IPS DF 6.9 (cell line): ENCODE data around the gene ACTA1.

Experiments used
- DNase-seq: peaks from one replicate; pipeline ENCODE4 v3.0.0-alpha.2; 2013; ENCODE audit warnings: low read depth, low spot score
- H3K27ac ChIP-seq: one replicate; pipeline ENCODE4 v1.5.1; 2013; ENCODE audit warnings: low read length, control low read depth
- H3K27me3 ChIP-seq: 2 replicates; pipeline ENCODE4 v1.6.1; 2013; ENCODE audit warnings: mild to moderate bottlenecking, low read length; ENCODE audit not compliant: control insufficient read depth, insufficient read depth
- H3K36me3 ChIP-seq: 2 replicates; pipeline ENCODE4 v1.6.1; 2013; ENCODE audit warnings: low read length; ENCODE audit not compliant: control insufficient read depth, insufficient read depth
- H3K4me1 ChIP-seq: 2 replicates; pipeline ENCODE4 v1.6.1; 2013; ENCODE audit warnings: low read length; ENCODE audit not compliant: control insufficient read depth, insufficient read depth
- H3K4me3 ChIP-seq: 2 replicates; pipeline ENCODE4 v1.5.1; 2013; ENCODE audit warnings: mild to moderate bottlenecking, low read length
- H3K9me3 ChIP-seq: 2 replicates; pipeline ENCODE4 v1.6.1; 2013; ENCODE audit warnings: low read length, inconsistent platforms; ENCODE audit not compliant: control insufficient read depth, insufficient read depth
- WGBS: extraction: QIAGEN DNeasy Blood & Tissue Kit; methylation state at CpG from one replicate; pipeline ENCODE4 v1.1.7; 2013; ENCODE audit warnings: mixed read lengths, missing lambda C conversion rate; ENCODE audit not compliant: insufficient read length, insufficient coverage; 5-methylcytosine and 5-hydroxymethylcytosine counted together

The ACTA1 gene

GRCh38 chr1:229445828-229446227, 11.9 kb upstream of the ACTA1 start:
- Histone ChIP-seq H3K27ac (no peak overlapping the region), H3K4me1 (no peaks in the 10 kb centered on the region), H3K4me3 (no peak overlapping the region), H3K27me3 (no peaks in the 10 kb centered on the region; the same call in 1 of the 2 replicates), H3K36me3 (peaks cover 6% of the 10 kb centered on the region; the same call in 1 of the 2 replicates), H3K9me3 (no peaks in the 10 kb centered on the region)
- no CpG with 5 or more reads among the region's 4 CpGs for WGBS
- DNase-seq, result no peak

- Histone ChIP-seq H3K27ac (no peak overlapping the region), H3K27me3 (no peaks in the 10 kb centered on the region), H3K36me3 (peaks cover 4% of the 10 kb centered on the region; the same call in 1 of the 2 replicates), H3K9me3 (no peaks in the 10 kb centered on the region), H3K4me3 (no peak overlapping the region), H3K4me1 (no peaks in the 10 kb centered on the region)
- no peak for DNase-seq
- WGBS, result no CpG with 5 or more reads among the region's 5 CpGs
These were observed 7.1 kb upstream of the ACTA1 start for GRCh38 chr1:229440851-229441537.

- peaks cover 4% of the 10 kb centered on the region; the same call in 1 of the 2 replicates for H3K4me1 ChIP-seq
- no peaks in the 10 kb centered on the region for H3K9me3 ChIP-seq
- H3K27ac ChIP-seq, result no peak overlapping the region
- no CpG with 5 or more reads among the region's 3 CpGs for WGBS
- peaks cover 4% of the 10 kb centered on the region; the same call in 1 of the 2 replicates for H3K36me3 ChIP-seq
- H3K4me3 ChIP-seq, result no peak overlapping the region
- DNase-seq, result no peak
- peaks cover 23% of the 10 kb centered on the region for H3K27me3 ChIP-seq
These were observed 4.1 kb upstream of the ACTA1 start for GRCh38 chr1:229438021-229438420.

GRCh38 chr1:229437443-229437842, 3.5 kb upstream of the ACTA1 start:
- Histone ChIP-seq H3K4me1 (peaks cover 5% of the 10 kb centered on the region; the same call in 1 of the 2 replicates), H3K9me3 (no peaks in the 10 kb centered on the region), H3K36me3 (peaks cover 4% of the 10 kb centered on the region; the same call in 1 of the 2 replicates), H3K4me3 (no peak overlapping the region), H3K27me3 (peaks cover 28% of the 10 kb centered on the region), H3K27ac (no peak overlapping the region)
- DNase-seq, result no peak
- WGBS, result no CpG with 5 or more reads among the region's 2 CpGs

- no CpG with 5 or more reads among the region's 7 CpGs for WGBS
- H3K27ac ChIP-seq, result no peak overlapping the region
- H3K4me1 ChIP-seq, result peaks cover 7% of the 10 kb centered on the region
- no peak for DNase-seq
- peaks cover 4% of the 10 kb centered on the region; the same call in 1 of the 2 replicates for H3K36me3 ChIP-seq
- H3K4me3 ChIP-seq, result no peak overlapping the region
- H3K9me3 ChIP-seq, result no peaks in the 10 kb centered on the region
- H3K27me3 ChIP-seq, result peaks cover 39% of the 10 kb centered on the region
These were observed 2.3 kb upstream of the ACTA1 start for GRCh38 chr1:229436201-229436600.

GRCh38 chr1:229434641-229435051, 752 bp upstream of the ACTA1 start:
- Histone ChIP-seq H3K36me3 (no peaks in the 10 kb centered on the region), H3K9me3 (no peaks in the 10 kb centered on the region), H3K27ac (no peak overlapping the region), H3K4me3 (peak overlapping the region; percentile 30; the same call in 1 of the 2 replicates), H3K27me3 (peaks cover 47% of the 10 kb centered on the region), H3K4me1 (peaks cover 9% of the 10 kb centered on the region)
- no peak for DNase-seq
- no CpG with 5 or more reads among the region's 27 CpGs for WGBS

- Histone ChIP-seq H3K36me3 (no peaks in the 10 kb centered on the region), H3K4me1 (peaks cover 9% of the 10 kb centered on the region), H3K27me3 (peaks cover 47% of the 10 kb centered on the region), H3K27ac (no peak overlapping the region), H3K4me3 (peak overlapping the region; percentile 30; the same call in 1 of the 2 replicates), H3K9me3 (no peaks in the 10 kb centered on the region)
- no CpG with 5 or more reads among the region's 19 CpGs for WGBS
- DNase-seq, result no peak
These were observed 410 bp downstream of the ACTA1 start for GRCh38 chr1:229433364-229434004.

GRCh38 chr1:229432905-229433304, 989 bp downstream of the ACTA1 start:
- Histone ChIP-seq H3K27ac (no peak overlapping the region), H3K9me3 (no peaks in the 10 kb centered on the region), H3K36me3 (no peaks in the 10 kb centered on the region), H3K4me3 (no peak overlapping the region), H3K4me1 (peaks cover 9% of the 10 kb centered on the region), H3K27me3 (peaks cover 47% of the 10 kb centered on the region)
- WGBS, result no CpG with 5 or more reads among the region's 37 CpGs
- no peak for DNase-seq

- Histone ChIP-seq H3K27me3 (peaks cover 47% of the 10 kb centered on the region), H3K4me1 (peaks cover 9% of the 10 kb centered on the region), H3K36me3 (no peaks in the 10 kb centered on the region), H3K4me3 (0 out of 2 replicates have a peak overlapping the region, but pooled peaks have one; percentile 9), H3K9me3 (no peaks in the 10 kb centered on the region), H3K27ac (no peak overlapping the region)
- DNase-seq, result no peak
- no CpG with 5 or more reads among the region's 38 CpGs for WGBS
These were observed 1.8 kb downstream of the ACTA1 start for GRCh38 chr1:229432116-229432461.

- H3K4me3 ChIP-seq, result peak overlapping the region; percentile 9; the same call in 1 of the 2 replicates
- no peak overlapping the region for H3K27ac ChIP-seq
- H3K9me3 ChIP-seq, result no peaks in the 10 kb centered on the region
- peaks cover 9% of the 10 kb centered on the region for H3K4me1 ChIP-seq
- no peak for DNase-seq
- H3K27me3 ChIP-seq, result peaks cover 47% of the 10 kb centered on the region
- H3K36me3 ChIP-seq, result no peaks in the 10 kb centered on the region
- no CpG with 5 or more reads among the region's 65 CpGs for WGBS
These were observed 2.4 kb downstream of the ACTA1 start for GRCh38 chr1:229431284-229432115.
